ENCODE data around the gene FCN3.
A peak's percentile ranks its signal among the peaks of the same experiment; 100 is the strongest.

- TF ChIP-seq POLR2A (IDR thresholded peaks at IDR 0.05) = peak in 1 of 4 donors; percentile 51
- TF ChIP-seq, protein P1, sequence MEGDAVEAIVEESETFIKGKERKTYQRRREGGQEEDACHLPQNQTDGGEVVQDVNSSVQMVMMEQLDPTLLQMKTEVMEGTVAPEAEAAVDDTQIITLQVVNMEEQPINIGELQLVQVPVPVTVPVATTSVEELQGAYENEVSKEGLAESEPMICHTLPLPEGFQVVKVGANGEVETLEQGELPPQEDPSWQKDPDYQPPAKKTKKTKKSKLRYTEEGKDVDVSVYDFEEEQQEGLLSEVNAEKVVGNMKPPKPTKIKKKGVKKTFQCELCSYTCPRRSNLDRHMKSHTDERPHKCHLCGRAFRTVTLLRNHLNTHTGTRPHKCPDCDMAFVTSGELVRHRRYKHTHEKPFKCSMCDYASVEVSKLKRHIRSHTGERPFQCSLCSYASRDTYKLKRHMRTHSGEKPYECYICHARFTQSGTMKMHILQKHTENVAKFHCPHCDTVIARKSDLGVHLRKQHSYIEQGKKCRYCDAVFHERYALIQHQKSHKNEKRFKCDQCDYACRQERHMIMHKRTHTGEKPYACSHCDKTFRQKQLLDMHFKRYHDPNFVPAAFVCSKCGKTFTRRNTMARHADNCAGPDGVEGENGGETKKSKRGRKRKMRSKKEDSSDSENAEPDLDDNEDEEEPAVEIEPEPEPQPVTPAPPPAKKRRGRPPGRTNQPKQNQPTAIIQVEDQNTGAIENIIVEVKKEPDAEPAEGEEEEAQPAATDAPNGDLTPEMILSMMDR (IDR thresholded peaks at IDR 0.05) = no peak
These were observed 8.6 kb downstream of the FCN3 start for GRCh38 chr1:27366113-27366410.
